GM23338 (cell line): ENCODE measurements around the gene SEL1L3. TPM values are rescaled to one million over a fixed set of nuclear protein-coding genes. Genes with fewer than 3 reads are reported as not detected.

ENCODE experiments used
- ATAC-seq: fragments of 200-7000 bp; cut with Tn5 transposase; 3 replicates; pipeline ENCODE4 v1.9.1; 2020
- DNase-seq: peaks from one replicate; pipeline ENCODE4 v3.0.0-alpha.2; 2015; ENCODE audit warnings: low spot score
- H2AFZ ChIP-seq: fragments of 200-600 bp; sonication (generic); 2 replicates; pipeline ENCODE4 v1.8.0; 2016; ENCODE audit warnings: antibody characterized with exemption, mild to moderate bottlenecking, moderate library complexity
- H3F3A ChIP-seq: fragments of 200-600 bp; sonication (generic); replicated peaks from 2 replicates; pipeline ENCODE4 v1.8.0; 2017; ENCODE audit warnings: antibody characterized with exemption, mixed run types, low read depth
- H3K27ac ChIP-seq: fragments of 200-600 bp; sonication (generic); 2 replicates; pipeline ENCODE4 v1.6.1; 2016; ENCODE audit warnings: low read depth
- H3K27me3 ChIP-seq: fragments of 200-600 bp; sonication (generic); 2 replicates; pipeline ENCODE4 v1.8.0; 2016; ENCODE audit warnings: mild to moderate bottlenecking, mixed run types, moderate library complexity; ENCODE audit not compliant: insufficient read depth
- H3K36me3 ChIP-seq: fragments of 200-600 bp; sonication (generic); 2 replicates; pipeline ENCODE4 v1.8.0; 2016; ENCODE audit warnings: mild to moderate bottlenecking; ENCODE audit not compliant: insufficient read depth
- H3K4me1 ChIP-seq: fragments of 200-600 bp; sonication (generic); 2 replicates; pipeline ENCODE4 v1.8.0; 2016; ENCODE audit warnings: mild to moderate bottlenecking, moderate library complexity; ENCODE audit not compliant: insufficient read depth
- H3K4me2 ChIP-seq: fragments of 200-600 bp; sonication (generic); 2 replicates; pipeline ENCODE4 v1.7.1; 2017; ENCODE audit warnings: mixed run types
- H3K4me3 ChIP-seq: fragments of 200-600 bp; sonication (generic); 2 replicates; pipeline ENCODE4 v1.6.1; 2016; ENCODE audit warnings: mixed run types
- H3K79me2 ChIP-seq: fragments of 200-600 bp; sonication (generic); replicated peaks from 2 replicates; pipeline ENCODE4 v1.8.0; 2017; ENCODE audit warnings: mild to moderate bottlenecking; ENCODE audit not compliant: insufficient read depth
- H3K9me2 ChIP-seq: fragments of 200-600 bp; sonication (generic); 2 replicates; pipeline ENCODE4 v1.8.0; 2017; ENCODE audit not compliant: insufficient read depth
- H4K20me1 ChIP-seq: fragments of 200-600 bp; sonication (generic); replicated peaks from 2 replicates; pipeline ENCODE4 v1.8.0; 2017; ENCODE audit warnings: mild to moderate bottlenecking; ENCODE audit not compliant: insufficient read depth
- H3K27ac Mint-ChIP-seq: 2 replicates; pipeline ENCODE4 v1.8.0; 2020; ENCODE audit warnings: inconsistent platforms, mild to moderate bottlenecking, moderate library complexity, mixed read lengths
- H3K27me3 Mint-ChIP-seq: 3 replicates; pipeline ENCODE4 v1.8.0; 2022; ENCODE audit warnings: low read depth, mild to moderate bottlenecking, moderate library complexity, mixed read lengths, inconsistent platforms; ENCODE audit not compliant: insufficient read depth, poor library complexity
- H3K36me3 Mint-ChIP-seq: 3 replicates; pipeline ENCODE4 v1.8.0; 2021; ENCODE audit warnings: low read depth, mild to moderate bottlenecking, inconsistent platforms, moderate library complexity, mixed read lengths
- H3K4me1 Mint-ChIP-seq: 3 replicates; pipeline ENCODE4 v1.8.0; 2020; ENCODE audit warnings: mild to moderate bottlenecking, inconsistent platforms, mixed read lengths
- H3K4me3 Mint-ChIP-seq: 3 replicates; pipeline ENCODE4 v1.8.0; 2021; ENCODE audit warnings: moderate library complexity, mild to moderate bottlenecking, inconsistent platforms, mixed read lengths
- H3K9me3 Mint-ChIP-seq: 3 replicates; pipeline ENCODE4 v1.8.0; 2020; ENCODE audit warnings: moderate library complexity, mild to moderate bottlenecking, inconsistent platforms, mixed read lengths
- CREB1 ChIP-seq: fragments of 250-450 bp; sonication (Bioruptor Pico); IDR thresholded peaks from 2 replicates; pipeline ENCODE4 v1.5.0; 2020; ENCODE audit warnings: low read depth, mild to moderate bottlenecking, moderate library complexity
- CTCF ChIP-seq, 2 experiments: fragments of 200-600 bp in 1 of 2; sonication (generic) in 1 of 2; conservative IDR thresholded peaks; 2 replicates each; pipeline versions ENCODE4 v1.5.1 to v1.6.1; 2016 to 2017; ENCODE audit warnings: antibody characterized with exemption in 2 of 2, low read depth in 2 of 2, mild to moderate bottlenecking in 2 of 2, moderate library complexity in 1 of 2
- ETS1 ChIP-seq: IDR thresholded peaks from 2 replicates; pipeline ENCODE4 v1.6.1; 2016; ENCODE audit warnings: antibody characterized with exemption
- NANOG ChIP-seq: IDR thresholded peaks from 2 replicates; pipeline ENCODE4 v1.6.1; 2016; ENCODE audit warnings: antibody characterized with exemption, borderline replicate concordance
- STAT1 ChIP-seq: IDR thresholded peaks from one replicate; pipeline ENCODE4 v1.6.1; 2016; ENCODE audit warnings: antibody characterized with exemption; ENCODE audit not compliant: unreplicated experiment
- ZNF114 ChIP-seq: fragments of 250-450 bp; sonication (Bioruptor Pico); IDR thresholded peaks from 2 replicates; pipeline ENCODE4 v1.5.0; 2020; ENCODE audit warnings: mild to moderate bottlenecking, moderate library complexity
- ZNF462 ChIP-seq: fragments of 250-450 bp; sonication (Bioruptor Pico); IDR thresholded peaks from 2 replicates; pipeline ENCODE4 v1.5.0; 2020; ENCODE audit warnings: mild to moderate bottlenecking, moderate library complexity
- polyA plus RNA-seq: library from polyadenylated mRNA; unstranded; fragments of >200 nt; fragmentation: Nextera tagmentation; extraction: Ambion mirVana; gene quantifications from 2 replicates; pipeline ENCODE4 v1.2.1, GENCODE V29; 2016
- total RNA-seq: library from RNA; depleted of rRNA; stranded (reverse); fragments of >200 nt; shearing (Covaris generic); gene quantifications from 2 replicates; pipeline ENCODE4 v1.2.3, GENCODE V29; 2014

The SEL1L3 gene
- total and polyA plus RNA-seq, 2 experiments from 2014 or later = 17.1 to 61.7 TPM

- TF ChIP-seq ETS1 (no peak), ZNF462 (no peak), STAT1 (no peak), CTCF (conservative IDR thresholded peaks at IDR 0.05; ENCODE audit: low read depth in 2 of 2) (no peak)
Measured at GRCh38 chr4:25769251-25769650, 93.5 kb downstream of the SEL1L3 start (continued).

GRCh38 chr4:25767877-25768725 is 94.7 kb downstream of the SEL1L3 start:
- Histone ChIP-seq H3K4me3 (no peak overlapping the region), H3F3A (no peaks in the 10 kb centered on the region), H3K9me2 (no peaks in the 10 kb centered on the region), H3K4me2 (no peak overlapping the region), H2AFZ (no peak overlapping the region), H3K4me1 (no peaks in the 10 kb centered on the region), H4K20me1 (no peaks in the 10 kb centered on the region), H3K27ac (no peak overlapping the region), H3K36me3 (peaks cover 15% of the 10 kb centered on the region), H3K27me3 (no peaks in the 10 kb centered on the region), H3K79me2 (no peaks in the 10 kb centered on the region)
- H3K9me3 Mint-ChIP-seq = no peaks in the 10 kb centered on the region
- no peak for TF ChIP-seq CREB1 (CRISPR knock-in tag)
- TF ChIP-seq CTCF (conservative IDR thresholded peaks at IDR 0.05; ENCODE audit: low read depth in 2 of 2) = peak; percentile 93 to 95
- no peak for TF ChIP-seq ZNF114 (CRISPR knock-in tag)
- TF ChIP-seq NANOG = no peak
- ATAC-seq (peak; percentile 95), DNase-seq (peak; percentile 84)
- H3K36me3 Mint-ChIP-seq = peaks cover 42% of the 10 kb centered on the region
- no peak overlapping the region for H3K4me3 Mint-ChIP-seq
- H3K4me1 Mint-ChIP-seq = 0 out of 3 replicates have a peak, but pooled peaks cover 2% of the 10 kb centered on the region
- no peaks in the 10 kb centered on the region for H3K27me3 Mint-ChIP-seq
- no peak overlapping the region for H3K27ac Mint-ChIP-seq
